GM21526 (cell line): ENCODE data around the gene EVI5.
"Not testable (repeated sequence)": the region's sequence is repeated elsewhere in the genome, so short reads cannot be mapped to it uniquely, and the experiment has no call there.

Experiments
- ATAC-seq: cut with Tn5 transposase; IDR thresholded peaks from one replicate; pipeline ENCODE4 v1.9.1; 2021; ENCODE audit warnings: moderate library complexity; ENCODE audit not compliant: unreplicated experiment, low FRiP score

Gene EVI5

GRCh38 chr1:92795166-92795565 is 10.3 kb upstream of the EVI5 start:
- no peak for ATAC-seq

GRCh38 chr1:92792340-92792782 is 7.5 kb upstream of the EVI5 start:
- ATAC-seq = no peak

GRCh38 chr1:92791487-92792066 is 6.7 kb upstream of the EVI5 start:
- no peak for ATAC-seq

GRCh38 chr1:92790867-92791266 is 6.0 kb upstream of the EVI5 start:
- ATAC-seq = no peak

- ATAC-seq = no peak
Observed at GRCh38 chr1:92790081-92790480, 5.2 kb upstream of the EVI5 start.

GRCh38 chr1:92786111-92786901 is 1.4 kb upstream of the EVI5 start:
- no peak for ATAC-seq

GRCh38 chr1:92784021-92784638 is 778 bp downstream of the EVI5 start:
- ATAC-seq = peak; percentile 3

GRCh38 chr1:92783550-92783949 is 1.4 kb downstream of the EVI5 start:
- not testable (repeated sequence) for ATAC-seq

GRCh38 chr1:92778376-92778775 is 6.5 kb downstream of the EVI5 start:
- no peak for ATAC-seq

GRCh38 chr1:92774407-92774806 is 10.5 kb downstream of the EVI5 start:
- ATAC-seq = no peak

GRCh38 chr1:92773749-92774148 is 11.2 kb downstream of the EVI5 start:
- not testable (repeated sequence) for ATAC-seq

GRCh38 chr1:92769856-92770255 is 15.1 kb downstream of the EVI5 start:
- ATAC-seq = no peak

GRCh38 chr1:92768915-92769314 is 16.0 kb downstream of the EVI5 start:
- no peak for ATAC-seq

GRCh38 chr1:92768296-92768695 is 16.6 kb downstream of the EVI5 start:
- no peak for ATAC-seq

- ATAC-seq = no peak
Observed at GRCh38 chr1:92764116-92764515, 20.8 kb downstream of the EVI5 start.

GRCh38 chr1:92762355-92762754 is 22.6 kb downstream of the EVI5 start:
- ATAC-seq = no peak

GRCh38 chr1:92759361-92759760 is 25.5 kb downstream of the EVI5 start:
- ATAC-seq = no peak

GRCh38 chr1:92756537-92756936 is 28.4 kb downstream of the EVI5 start:
- no peak for ATAC-seq

- ATAC-seq = no peak
Observed at GRCh38 chr1:92755541-92756461, 29.1 kb downstream of the EVI5 start.

- no peak for ATAC-seq
Observed at GRCh38 chr1:92754719-92755050, 30.2 kb downstream of the EVI5 start.
